Kidney (tissue), 14 donors: Measurements from ENCODE around the gene VAT1L. TPM values are rescaled to one million over a fixed set of nuclear protein-coding genes. Genes with fewer than 3 reads are reported as not detected.

ENCODE experiments used
- DNase-seq, 5 donors: peaks; one replicate each; pipeline ENCODE4 v3.0.0-alpha.2; 2013 to 2020
- FAIRE-seq: peaks from 2 replicates; lab custom pipeline; 2012; peaks lifted over from hg19 to GRCh38; lab: Jason Lieb, UNC
- H3K27ac ChIP-seq, 2 donors: one replicate each; pipeline ENCODE4 v1.7.0; 2013; ENCODE audit warnings: low read depth in 2 of 2, low read length in 2 of 2, inconsistent platforms in 1 of 2
- H3K27me3 ChIP-seq: one replicate; pipeline ENCODE4 v1.7.1; 2013; ENCODE audit warnings: low read length, inconsistent platforms; ENCODE audit not compliant: control insufficient read depth, insufficient read depth
- H3K36me3 ChIP-seq, 3 donors: one replicate each; pipeline versions ENCODE4 v1.7.0 to v1.7.1; 2013; ENCODE audit warnings: low read length in 3 of 3, control low read depth in 1 of 3, inconsistent platforms in 1 of 3; ENCODE audit not compliant: insufficient read depth in 3 of 3, control insufficient read depth in 2 of 3
- H3K4me1 ChIP-seq, 3 donors: one replicate each; pipeline versions ENCODE4 v1.7.0 to v1.7.1; 2013; ENCODE audit warnings: low read length in 3 of 3, inconsistent platforms in 1 of 3, low read depth in 1 of 3; ENCODE audit not compliant: control insufficient read depth in 2 of 3, insufficient read depth in 2 of 3
- H3K4me3 ChIP-seq, 3 donors: one replicate each; pipeline versions ENCODE4 v1.7.0 to v1.8.1; 2013; ENCODE audit warnings: low read length in 3 of 3, control low read depth in 1 of 3, inconsistent platforms in 1 of 3
- H3K9ac ChIP-seq, 3 donors: one replicate each; pipeline versions ENCODE4 v1.7.0 to v1.7.1; 2013; ENCODE audit warnings: low read length in 3 of 3, control low read depth in 1 of 3, inconsistent platforms in 1 of 3
- H3K9me3 ChIP-seq, 3 donors: one replicate each; pipeline versions ENCODE4 v1.7.0 to v1.7.1; 2013; ENCODE audit warnings: low read length in 3 of 3, control low read depth in 1 of 3, inconsistent platforms in 1 of 3; ENCODE audit not compliant: control insufficient read depth in 2 of 3, insufficient read depth in 1 of 3
- intact Hi-C: fragments of 100-400 bp; cut with DNase I; formaldehyde crosslinking; loops from one replicate; pipeline ENCODE4 v1.11.1; 2022
- polyA plus RNA-seq: library from polyadenylated mRNA; stranded (reverse); fragments of 350-450 nt; fragmentation: Illumina TruSeq; extraction: RNeasy Lipid Tissue Mini Kit (QIAGEN cat#74804); gene quantifications from one replicate; pipeline ENCODE4 v1.2.3, GENCODE V29; 2014; ENCODE audit warnings: low read depth, low replicate concordance; ENCODE audit not compliant: insufficient read depth
- total RNA-seq: library from RNA; stranded (reverse); fragmentation: NEBNext Ultra II Directional; extraction: Animal tissue kit (Norgen Biotek cat#: 25700); gene quantifications from one replicate; pipeline ENCODE4 v1.2.1, GENCODE V29; 2021
- TF ChIP-seq, protein P1 (sequence below): IDR thresholded peaks from 3 replicates; pipeline ENCODE4 v1.5.1; 2012; ENCODE audit warnings: mild to moderate bottlenecking, moderate library complexity, borderline replicate concordance; ENCODE audit not compliant: insufficient read depth; ENCODE audit errors: extremely low read depth
- donor health status: control.
- donor health status: control.
- donor health status: control.
- donor health status: control.
- donor health status: control.
- donor health status: DM: yes; HTN: yes; CAD: no.
- donor health status: Normal renal cell carcinoma (clear cell type).

VAT1L gene
- total and polyA plus RNA-seq, 2 donors from 2014 or later: 0.85 to 4.5 TPM

DNA sequence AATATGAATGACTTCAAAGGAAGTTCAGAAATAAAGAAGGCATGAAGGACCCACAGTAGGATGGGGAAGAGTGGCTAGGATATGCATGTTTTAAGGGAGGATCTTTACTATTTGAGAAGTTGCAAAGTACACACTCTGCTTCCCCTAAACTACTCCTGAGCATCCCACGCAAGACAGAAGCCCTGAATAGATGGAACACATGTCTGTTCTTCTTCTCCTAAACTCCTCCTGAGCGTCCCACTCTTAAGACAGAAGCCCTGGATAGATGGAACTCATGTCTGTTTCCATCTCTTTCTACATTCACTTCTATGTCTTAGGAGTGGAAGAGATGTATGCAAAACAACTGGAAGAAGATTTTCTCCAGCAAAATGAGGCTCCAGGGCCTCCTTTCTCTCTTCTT, 88.4 kb downstream of the VAT1L start:
- H3K36me3 ChIP-seq: no peaks in the 10 kb centered on the region
- no peak overlapping the region for H3K4me3 ChIP-seq
- DNase-seq: no peak
- TF ChIP-seq, protein P1, sequence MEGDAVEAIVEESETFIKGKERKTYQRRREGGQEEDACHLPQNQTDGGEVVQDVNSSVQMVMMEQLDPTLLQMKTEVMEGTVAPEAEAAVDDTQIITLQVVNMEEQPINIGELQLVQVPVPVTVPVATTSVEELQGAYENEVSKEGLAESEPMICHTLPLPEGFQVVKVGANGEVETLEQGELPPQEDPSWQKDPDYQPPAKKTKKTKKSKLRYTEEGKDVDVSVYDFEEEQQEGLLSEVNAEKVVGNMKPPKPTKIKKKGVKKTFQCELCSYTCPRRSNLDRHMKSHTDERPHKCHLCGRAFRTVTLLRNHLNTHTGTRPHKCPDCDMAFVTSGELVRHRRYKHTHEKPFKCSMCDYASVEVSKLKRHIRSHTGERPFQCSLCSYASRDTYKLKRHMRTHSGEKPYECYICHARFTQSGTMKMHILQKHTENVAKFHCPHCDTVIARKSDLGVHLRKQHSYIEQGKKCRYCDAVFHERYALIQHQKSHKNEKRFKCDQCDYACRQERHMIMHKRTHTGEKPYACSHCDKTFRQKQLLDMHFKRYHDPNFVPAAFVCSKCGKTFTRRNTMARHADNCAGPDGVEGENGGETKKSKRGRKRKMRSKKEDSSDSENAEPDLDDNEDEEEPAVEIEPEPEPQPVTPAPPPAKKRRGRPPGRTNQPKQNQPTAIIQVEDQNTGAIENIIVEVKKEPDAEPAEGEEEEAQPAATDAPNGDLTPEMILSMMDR: no peak
- no peaks in the 10 kb centered on the region for H3K9me3 ChIP-seq
- no peaks in the 10 kb centered on the region for H3K4me1 ChIP-seq
- no peak for FAIRE-seq
- no peak overlapping the region for H3K9ac ChIP-seq
- H3K27me3 ChIP-seq: no peaks in the 10 kb centered on the region
- intact Hi-C loops: no loop called here
- H3K27ac ChIP-seq: no peak overlapping the region

DNA sequence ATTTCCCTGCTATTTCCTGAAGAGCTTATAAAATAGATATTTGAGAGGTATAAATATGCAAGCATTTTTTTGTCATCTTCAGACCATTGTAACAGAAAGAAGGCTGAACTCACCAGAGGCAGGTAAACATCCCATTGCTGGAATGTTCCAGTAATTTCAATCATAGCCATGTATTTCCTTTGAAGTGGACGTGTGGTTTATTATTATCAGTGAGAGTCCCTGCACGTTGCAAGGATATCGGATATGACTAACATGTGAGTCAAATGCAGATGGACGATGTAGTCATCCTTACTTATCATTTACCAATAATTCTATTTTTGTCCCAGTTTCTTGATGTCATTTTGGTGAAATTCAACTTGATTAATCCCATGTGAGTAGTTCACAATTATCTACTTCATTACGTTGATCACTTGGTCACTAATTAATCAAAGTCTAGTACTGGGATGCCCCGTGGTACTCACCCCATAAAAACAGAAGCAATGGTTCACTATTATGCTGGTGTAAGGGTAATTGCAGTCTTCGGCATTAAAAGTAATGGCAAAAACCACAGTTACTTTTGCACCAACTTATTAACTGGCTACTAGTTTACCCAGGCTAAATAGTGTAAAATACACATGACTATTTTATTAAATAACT, 89.5 kb downstream of the VAT1L start:
- H3K36me3 ChIP-seq: no peaks in the 10 kb centered on the region
- no peak overlapping the region for H3K27ac ChIP-seq
- H3K4me1 ChIP-seq: no peaks in the 10 kb centered on the region
- DNase-seq: no peak
- no peak overlapping the region for H3K4me3 ChIP-seq
- TF ChIP-seq, protein P1: no peak
- H3K9me3 ChIP-seq: no peaks in the 10 kb centered on the region
- intact Hi-C loops: no loop called here
- H3K27me3 ChIP-seq: no peaks in the 10 kb centered on the region
- FAIRE-seq: no peak
- no peak overlapping the region for H3K9ac ChIP-seq

DNA sequence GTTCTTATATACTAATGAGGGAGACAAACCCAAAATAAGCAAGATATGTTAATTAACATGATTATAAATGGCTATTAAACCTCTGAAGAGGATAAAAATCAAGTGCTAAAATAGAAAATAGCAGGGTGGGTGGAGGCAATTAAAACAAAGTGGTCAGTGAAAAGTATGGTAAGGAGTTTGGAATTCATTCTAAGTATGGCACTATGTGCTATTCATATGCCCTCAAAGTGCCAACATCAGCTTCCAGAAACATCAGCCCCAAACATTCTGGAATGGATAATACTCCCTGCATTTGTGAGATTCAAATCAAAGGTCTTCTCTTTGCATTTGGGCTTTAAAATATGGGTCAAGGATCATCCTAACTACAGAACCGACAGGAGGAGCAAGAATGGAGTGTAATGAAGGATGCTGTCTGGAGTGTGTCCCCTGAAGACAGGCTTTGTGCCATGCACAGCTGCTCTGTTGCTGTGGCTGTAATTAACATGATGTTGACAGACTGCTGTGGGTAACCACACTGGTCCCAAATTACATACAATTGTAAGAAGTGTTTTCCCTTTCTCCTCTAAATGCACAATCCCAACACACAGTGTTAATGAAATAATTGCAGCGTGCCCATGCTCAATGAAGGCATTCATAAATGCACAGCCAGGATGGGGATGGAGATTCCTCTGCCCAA, 93.1 kb downstream of the VAT1L start:
- Histone ChIP-seq H3K27me3 (no peaks in the 10 kb centered on the region), H3K4me3 (no peak overlapping the region), H3K9me3 (no peaks in the 10 kb centered on the region), H3K36me3 (no peaks in the 10 kb centered on the region), H3K4me1 (no peaks in the 10 kb centered on the region), H3K27ac (no peak overlapping the region), H3K9ac (no peak overlapping the region)
- intact Hi-C loops: no loop called here
- DNase-seq (no peak), FAIRE-seq (no peak)
- TF ChIP-seq, protein P1: no peak
